HEK293 (cell line): ENCODE measurements around the gene MSH5.

ENCODE experiments used
- CTCF ChIA-PET: fragments of 350-600 bp; formaldehyde crosslinking; extraction: SDS; loops from one replicate; lab custom pipeline; 2021; ENCODE audit warnings: antibody characterized with exemption; lab: Yijun Ruan, JAX
- POLR2A ChIA-PET: fragments of 300-600 bp; formaldehyde crosslinking; extraction: SDS; loops from one replicate; lab custom pipeline; 2020; ENCODE audit warnings: antibody characterized with exemption, inconsistent platforms; lab: Yijun Ruan, JAX
- H3K27ac ChIP-seq: fragments of 200-500 bp; sonication (Bioruptor generic); 2 replicates; pipeline ENCODE4 v1.5.1; 2014; ENCODE audit warnings: low read depth, low read length, control low read depth, inconsistent platforms; ENCODE audit errors: extremely low read depth
- H3K36me3 ChIP-seq, 2 experiments: fragments of 200-500 bp in 1 of 2; sonication (Bioruptor generic) in 1 of 2; 1 replicate in 1 of 2; 2 replicates in 1 of 2; pipeline ENCODE4 v1.5.1; 2014 to 2017; ENCODE audit warnings: inconsistent platforms in 2 of 2, low read length in 2 of 2; ENCODE audit not compliant: control insufficient read depth in 2 of 2, insufficient read depth in 1 of 2
- H3K4me1 ChIP-seq: fragments of 200-500 bp; sonication (Bioruptor generic); 2 replicates; pipeline ENCODE4 v1.5.1; 2014; ENCODE audit warnings: mild to moderate bottlenecking, low read length, inconsistent platforms; ENCODE audit not compliant: control insufficient read depth, insufficient read depth
- H3K4me3 ChIP-seq: 2 replicates; pipeline ENCODE4 v1.5.1; 2011; ENCODE audit warnings: low read depth, mild to moderate bottlenecking, control low read depth, low read length, moderate library complexity
- H3K9me3 ChIP-seq: fragments of 200-500 bp; sonication (Bioruptor generic); 2 replicates; pipeline ENCODE4 v1.5.1; 2014; ENCODE audit warnings: low read depth, low read length, inconsistent platforms; ENCODE audit not compliant: control insufficient read depth, insufficient read depth
- BCL11B ChIP-seq: fragments of 450-650 bp; formaldehyde crosslinking; IDR thresholded peaks from 2 replicates; pipeline ENCODE4 v1.5.1; 2016; ENCODE audit warnings: low read depth, missing biosample characterization, missing genetic modification characterization
- EGR2 ChIP-seq: fragments of 450-650 bp; formaldehyde crosslinking; IDR thresholded peaks from 2 replicates; pipeline ENCODE4 v1.5.1; 2016; ENCODE audit warnings: low read depth, missing biosample characterization, missing genetic modification characterization
- GLIS2 ChIP-seq: fragments of 450-650 bp; formaldehyde crosslinking; IDR thresholded peaks from 2 replicates; pipeline ENCODE4 v1.5.1; 2016; ENCODE audit warnings: missing biosample characterization, missing genetic modification characterization
- IKZF3 ChIP-seq: fragments of 450-650 bp; IDR thresholded peaks from 2 replicates; pipeline ENCODE4 v1.5.0; 2018; ENCODE audit warnings: missing biosample characterization, mild to moderate bottlenecking, missing genetic modification characterization, moderate library complexity
- KLF1 ChIP-seq: fragments of 450-650 bp; formaldehyde crosslinking; IDR thresholded peaks from 2 replicates; pipeline ENCODE4 v1.5.1; 2016; ENCODE audit warnings: missing biosample characterization, missing genetic modification characterization
- KLF16 ChIP-seq: fragments of 450-650 bp; formaldehyde crosslinking; IDR thresholded peaks from 2 replicates; pipeline ENCODE4 v1.5.1; 2017; ENCODE audit warnings: missing biosample characterization, missing genetic modification characterization
- PRDM1 ChIP-seq: fragments of 450-650 bp; formaldehyde crosslinking; IDR thresholded peaks from 2 replicates; pipeline ENCODE4; 2016; ENCODE audit warnings: missing biosample characterization, missing genetic modification characterization
- SP2 ChIP-seq: fragments of 450-650 bp; formaldehyde crosslinking; IDR thresholded peaks from 2 replicates; pipeline ENCODE4 v1.5.1; 2016; ENCODE audit warnings: missing biosample characterization, missing genetic modification characterization
- SP3 ChIP-seq: fragments of 450-650 bp; formaldehyde crosslinking; IDR thresholded peaks from 2 replicates; pipeline ENCODE4 v1.5.1; 2016; ENCODE audit warnings: missing biosample characterization, missing genetic modification characterization
- SP7 ChIP-seq: fragments of 450-650 bp; formaldehyde crosslinking; IDR thresholded peaks from 2 replicates; pipeline ENCODE4 v1.5.1; 2016; ENCODE audit warnings: missing biosample characterization, missing genetic modification characterization
- TCF7L2 ChIP-seq: IDR thresholded peaks from 2 replicates; pipeline ENCODE4 v1.6.1; 2011; ENCODE audit warnings: low read depth, mild to moderate bottlenecking, inconsistent platforms, low read length, moderate library complexity, borderline replicate concordance
- WT1 ChIP-seq: fragments of 450-650 bp; formaldehyde crosslinking; IDR thresholded peaks from 2 replicates; pipeline ENCODE4 v1.5.1; 2016; ENCODE audit warnings: missing biosample characterization, missing genetic modification characterization
- ZBTB1 ChIP-seq: fragments of 450-650 bp; formaldehyde crosslinking; IDR thresholded peaks from 2 replicates; pipeline ENCODE4 v1.5.1; 2016; ENCODE audit warnings: missing biosample characterization, missing genetic modification characterization
- ZFHX2 ChIP-seq: fragments of 450-650 bp; formaldehyde crosslinking; conservative IDR thresholded peaks from 2 replicates; pipeline ENCODE4 v1.5.1; 2016; ENCODE audit warnings: missing biosample characterization, missing genetic modification characterization
- ZNF658 ChIP-seq: fragments of 450-650 bp; formaldehyde crosslinking; IDR thresholded peaks from 2 replicates; pipeline ENCODE4; 2016; ENCODE audit warnings: missing biosample characterization, missing genetic modification characterization
- ZNF707 ChIP-seq: fragments of 450-650 bp; formaldehyde crosslinking; IDR thresholded peaks from 2 replicates; pipeline ENCODE4 v1.5.1; 2016; ENCODE audit warnings: missing biosample characterization, missing genetic modification characterization
- TF ChIP-seq, protein P1 (sequence below): fragments of 450-650 bp; formaldehyde crosslinking; IDR thresholded peaks from 2 replicates; pipeline ENCODE4 v1.5.1; 2016; ENCODE audit warnings: missing biosample characterization, missing genetic modification characterization
- TF ChIP-seq, protein P2 (sequence below): fragments of 450-650 bp; formaldehyde crosslinking; IDR thresholded peaks from 2 replicates; pipeline ENCODE4 v1.5.1; 2016; ENCODE audit warnings: missing biosample characterization, missing genetic modification characterization
- TF ChIP-seq, protein P3 (sequence below): fragments of 450-650 bp; formaldehyde crosslinking; IDR thresholded peaks from 2 replicates; pipeline ENCODE4 v1.5.1; 2016; ENCODE audit warnings: missing biosample characterization, missing genetic modification characterization, borderline replicate concordance
- TF ChIP-seq, protein P4 (sequence below): fragments of 450-650 bp; formaldehyde crosslinking; IDR thresholded peaks from 2 replicates; pipeline ENCODE4 v1.5.1; 2016; ENCODE audit warnings: missing biosample characterization, missing genetic modification characterization

The MSH5 gene

DNA sequence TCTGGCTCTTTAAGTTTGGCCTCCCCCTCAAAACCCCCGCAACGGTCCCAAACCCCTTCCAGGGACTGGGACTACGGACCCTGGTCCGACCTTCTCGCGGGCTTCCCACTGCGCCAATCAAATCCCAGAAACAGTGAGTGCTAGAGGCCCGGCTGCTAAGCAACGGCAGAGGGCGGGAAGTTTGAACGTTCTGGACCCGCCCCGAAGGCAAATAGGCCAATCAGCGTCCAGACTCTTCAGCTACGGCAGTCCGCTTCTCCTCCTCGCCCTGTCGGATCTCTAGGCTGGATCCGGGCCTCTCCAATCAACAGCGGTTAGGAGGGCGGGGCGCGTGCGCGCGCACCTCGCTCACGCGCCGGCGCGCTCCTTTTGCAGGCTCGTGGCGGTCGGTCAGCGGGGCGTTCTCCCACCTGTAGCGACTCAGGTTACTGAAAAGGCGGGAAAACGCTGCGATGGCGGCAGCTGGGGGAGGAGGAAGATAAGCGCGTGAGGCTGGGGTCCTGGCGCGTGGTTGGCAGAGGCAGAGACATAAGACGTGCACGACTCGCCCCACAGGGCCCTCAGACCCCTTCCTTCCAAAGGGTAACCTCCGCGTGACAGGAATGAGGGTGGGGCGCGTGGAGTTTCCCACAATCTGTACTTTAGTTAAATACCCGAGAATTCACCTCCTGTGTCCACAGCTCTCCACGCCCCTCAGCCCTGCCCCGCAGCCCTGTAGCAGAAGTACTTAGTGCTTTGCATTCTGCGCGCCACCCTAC, at the start of gene MSH5 (continued):
- TF ChIP-seq TCF7L2 (no peak), ZNF707 (tag by site-specific recombination) (no peak)

DNA sequence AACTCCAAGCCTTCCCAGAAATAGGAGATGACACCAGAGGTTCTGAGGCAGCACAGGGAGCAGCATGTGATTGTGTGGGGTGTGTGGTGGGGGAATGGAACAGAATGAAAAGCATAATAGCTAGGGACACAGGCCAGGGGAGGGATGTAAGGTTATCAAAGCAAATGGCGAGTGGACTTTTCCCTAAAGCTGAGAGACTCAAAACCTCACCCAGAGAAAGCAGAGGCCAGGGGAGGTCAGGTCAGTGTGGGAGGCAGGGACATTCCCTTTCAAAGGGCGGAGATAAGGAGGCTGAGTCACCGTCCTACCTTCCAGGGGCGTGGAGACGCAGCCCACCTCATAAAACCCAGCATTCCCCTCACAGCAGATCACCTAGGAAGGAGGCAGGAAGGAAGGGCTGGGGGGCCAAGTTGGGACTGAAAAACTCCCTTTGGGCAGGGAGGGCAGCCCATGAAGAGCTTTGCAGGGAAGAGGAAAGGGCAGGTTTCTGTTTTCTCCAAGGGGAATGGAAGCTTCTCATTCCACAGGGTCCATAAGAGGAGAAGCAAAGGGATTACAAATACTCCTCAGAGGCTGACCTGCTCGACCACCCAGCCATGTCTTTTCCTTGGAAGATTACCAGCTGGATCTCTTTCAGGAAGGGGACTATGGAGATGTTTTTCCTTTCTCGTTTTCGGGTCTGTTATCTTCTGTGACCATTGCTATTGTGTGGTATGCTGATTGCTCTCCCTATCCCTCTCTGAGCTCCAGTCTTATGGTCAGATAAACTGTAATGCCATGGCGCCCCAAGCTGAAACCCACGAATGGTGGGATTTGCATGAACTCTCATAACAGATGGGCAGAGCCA, 49.4 kb upstream of the MSH5 start:
- Histone ChIP-seq H3K9me3 (no peaks in the 10 kb centered on the region), H3K4me3 (no peak overlapping the region), H3K27ac (no peak overlapping the region), H3K36me3 (peaks cover 0 to 78% of the 10 kb centered on the region in 2 experiments; a peak in 2 of 3 replicates), H3K4me1 (no peaks in the 10 kb centered on the region)
- ChIA-PET POLR2A (interaction anchor here (0.6 to 1.4 kb wide), 7 partner anchors 8 to 172 kb away, joined by 3 to 9 read pairs (median 4); partner anchors contain the start of genes ABHD16A, CSNK2B, HSPA1A and HSPA1B), CTCF (interaction anchor here (0.5 to 4.6 kb wide), 23 partner anchors 8 to 276 kb away, joined by 3 to 24 read pairs (median 4); partner anchors contain the start of genes ABHD16A, C6orf47, DDAH2 and LY6G5B)
- peak; percentile 93 for TF ChIP-seq KLF1 (tag by site-specific recombination)
- 0 out of 2 replicates have a peak, but pooled peaks have one; percentile 27 for TF ChIP-seq IKZF3 (tag by site-specific recombination)
- peak; percentile 18; the same call in 1 of the 2 replicates for TF ChIP-seq SP3 (tag by site-specific recombination)
- peak; percentile 90 for TF ChIP-seq ZFHX2 (tag by site-specific recombination)
- TF ChIP-seq, protein P1, sequence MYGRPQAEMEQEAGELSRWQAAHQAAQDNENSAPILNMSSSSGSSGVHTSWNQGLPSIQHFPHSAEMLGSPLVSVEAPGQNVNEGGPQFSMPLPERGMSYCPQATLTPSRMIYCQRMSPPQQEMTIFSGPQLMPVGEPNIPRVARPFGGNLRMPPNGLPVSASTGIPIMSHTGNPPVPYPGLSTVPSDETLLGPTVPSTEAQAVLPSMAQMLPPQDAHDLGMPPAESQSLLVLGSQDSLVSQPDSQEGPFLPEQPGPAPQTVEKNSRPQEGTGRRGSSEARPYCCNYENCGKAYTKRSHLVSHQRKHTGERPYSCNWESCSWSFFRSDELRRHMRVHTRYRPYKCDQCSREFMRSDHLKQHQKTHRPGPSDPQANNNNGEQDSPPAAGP: peak; percentile 87
- TF ChIP-seq BCL11B (tag by site-specific recombination): no peak
- TF ChIP-seq PRDM1 (tag by site-specific recombination): peak; percentile 83
- no peak for TF ChIP-seq ZBTB1 (tag by site-specific recombination)
- TF ChIP-seq, protein P2, sequence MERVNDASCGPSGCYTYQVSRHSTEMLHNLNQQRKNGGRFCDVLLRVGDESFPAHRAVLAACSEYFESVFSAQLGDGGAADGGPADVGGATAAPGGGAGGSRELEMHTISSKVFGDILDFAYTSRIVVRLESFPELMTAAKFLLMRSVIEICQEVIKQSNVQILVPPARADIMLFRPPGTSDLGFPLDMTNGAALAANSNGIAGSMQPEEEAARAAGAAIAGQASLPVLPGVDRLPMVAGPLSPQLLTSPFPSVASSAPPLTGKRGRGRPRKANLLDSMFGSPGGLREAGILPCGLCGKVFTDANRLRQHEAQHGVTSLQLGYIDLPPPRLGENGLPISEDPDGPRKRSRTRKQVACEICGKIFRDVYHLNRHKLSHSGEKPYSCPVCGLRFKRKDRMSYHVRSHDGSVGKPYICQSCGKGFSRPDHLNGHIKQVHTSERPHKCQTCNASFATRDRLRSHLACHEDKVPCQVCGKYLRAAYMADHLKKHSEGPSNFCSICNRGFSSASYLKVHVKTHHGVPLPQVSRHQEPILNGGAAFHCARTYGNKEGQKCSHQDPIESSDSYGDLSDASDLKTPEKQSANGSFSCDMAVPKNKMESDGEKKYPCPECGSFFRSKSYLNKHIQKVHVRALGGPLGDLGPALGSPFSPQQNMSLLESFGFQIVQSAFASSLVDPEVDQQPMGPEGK (tag by site-specific recombination): 0 out of 2 replicates have a peak, but pooled peaks have one; percentile 39
- TF ChIP-seq EGR2 (tag by site-specific recombination): peak; percentile 89
- TF ChIP-seq ZNF658 (tag by site-specific recombination): no peak
- peak; percentile 41; the same call in 1 of the 2 replicates for TF ChIP-seq GLIS2
- 0 out of 2 replicates have a peak, but pooled peaks have one; percentile 51 for TF ChIP-seq KLF16 (tag by site-specific recombination)
- TF ChIP-seq WT1 (tag by site-specific recombination): peak; percentile 89
- peak; percentile 73 for TF ChIP-seq SP7 (tag by site-specific recombination)
- TF ChIP-seq SP2 (tag by site-specific recombination): peak; percentile 25; the same call in 1 of the 2 replicates
- TF ChIP-seq, all 188 proteins: peak for 13

DNA sequence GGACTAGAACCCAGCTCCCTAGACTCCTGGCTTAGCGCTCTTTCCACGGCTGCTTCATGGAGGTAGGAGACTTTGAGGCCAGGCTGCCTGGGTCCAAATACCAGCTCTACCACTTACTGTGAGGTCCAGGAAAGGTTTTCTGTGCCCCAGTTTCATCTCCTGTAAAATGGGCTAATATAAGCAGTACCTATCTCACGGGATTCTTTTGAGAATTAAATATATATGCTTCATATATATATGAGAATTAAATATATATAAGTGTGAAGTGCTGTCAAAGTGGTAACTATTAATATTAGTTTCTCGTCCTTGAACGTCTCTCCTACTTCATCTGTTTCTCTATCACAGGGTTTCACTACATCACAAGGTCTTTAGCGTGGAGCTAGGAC, 48.7 kb upstream of the MSH5 start:
- no peak overlapping the region for H3K27ac ChIP-seq
- no peaks in the 10 kb centered on the region for H3K9me3 ChIP-seq
- TF ChIP-seq, protein P3, sequence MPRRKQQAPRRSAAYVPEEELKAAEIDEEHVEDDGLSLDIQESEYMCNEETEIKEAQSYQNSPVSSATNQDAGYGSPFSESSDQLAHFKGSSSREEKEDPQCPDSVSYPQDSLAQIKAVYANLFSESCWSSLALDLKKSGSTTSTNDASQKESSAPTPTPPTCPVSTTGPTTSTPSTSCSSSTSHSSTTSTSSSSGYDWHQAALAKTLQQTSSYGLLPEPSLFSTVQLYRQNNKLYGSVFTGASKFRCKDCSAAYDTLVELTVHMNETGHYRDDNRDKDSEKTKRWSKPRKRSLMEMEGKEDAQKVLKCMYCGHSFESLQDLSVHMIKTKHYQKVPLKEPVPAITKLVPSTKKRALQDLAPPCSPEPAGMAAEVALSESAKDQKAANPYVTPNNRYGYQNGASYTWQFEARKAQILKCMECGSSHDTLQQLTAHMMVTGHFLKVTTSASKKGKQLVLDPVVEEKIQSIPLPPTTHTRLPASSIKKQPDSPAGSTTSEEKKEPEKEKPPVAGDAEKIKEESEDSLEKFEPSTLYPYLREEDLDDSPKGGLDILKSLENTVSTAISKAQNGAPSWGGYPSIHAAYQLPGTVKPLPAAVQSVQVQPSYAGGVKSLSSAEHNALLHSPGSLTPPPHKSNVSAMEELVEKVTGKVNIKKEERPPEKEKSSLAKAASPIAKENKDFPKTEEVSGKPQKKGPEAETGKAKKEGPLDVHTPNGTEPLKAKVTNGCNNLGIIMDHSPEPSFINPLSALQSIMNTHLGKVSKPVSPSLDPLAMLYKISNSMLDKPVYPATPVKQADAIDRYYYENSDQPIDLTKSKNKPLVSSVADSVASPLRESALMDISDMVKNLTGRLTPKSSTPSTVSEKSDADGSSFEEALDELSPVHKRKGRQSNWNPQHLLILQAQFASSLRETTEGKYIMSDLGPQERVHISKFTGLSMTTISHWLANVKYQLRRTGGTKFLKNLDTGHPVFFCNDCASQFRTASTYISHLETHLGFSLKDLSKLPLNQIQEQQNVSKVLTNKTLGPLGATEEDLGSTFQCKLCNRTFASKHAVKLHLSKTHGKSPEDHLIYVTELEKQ (tag by site-specific recombination): no peak
- TF ChIP-seq, protein P4, sequence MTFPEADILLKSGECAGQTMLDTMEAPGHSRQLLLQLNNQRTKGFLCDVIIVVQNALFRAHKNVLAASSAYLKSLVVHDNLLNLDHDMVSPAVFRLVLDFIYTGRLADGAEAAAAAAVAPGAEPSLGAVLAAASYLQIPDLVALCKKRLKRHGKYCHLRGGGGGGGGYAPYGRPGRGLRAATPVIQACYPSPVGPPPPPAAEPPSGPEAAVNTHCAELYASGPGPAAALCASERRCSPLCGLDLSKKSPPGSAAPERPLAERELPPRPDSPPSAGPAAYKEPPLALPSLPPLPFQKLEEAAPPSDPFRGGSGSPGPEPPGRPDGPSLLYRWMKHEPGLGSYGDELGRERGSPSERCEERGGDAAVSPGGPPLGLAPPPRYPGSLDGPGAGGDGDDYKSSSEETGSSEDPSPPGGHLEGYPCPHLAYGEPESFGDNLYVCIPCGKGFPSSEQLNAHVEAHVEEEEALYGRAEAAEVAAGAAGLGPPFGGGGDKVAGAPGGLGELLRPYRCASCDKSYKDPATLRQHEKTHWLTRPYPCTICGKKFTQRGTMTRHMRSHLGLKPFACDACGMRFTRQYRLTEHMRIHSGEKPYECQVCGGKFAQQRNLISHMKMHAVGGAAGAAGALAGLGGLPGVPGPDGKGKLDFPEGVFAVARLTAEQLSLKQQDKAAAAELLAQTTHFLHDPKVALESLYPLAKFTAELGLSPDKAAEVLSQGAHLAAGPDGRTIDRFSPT (tag by site-specific recombination): no peak
- no peak overlapping the region for H3K4me3 ChIP-seq
- H3K4me1 ChIP-seq: no peaks in the 10 kb centered on the region
- peaks cover 0 to 77% of the 10 kb centered on the region in 2 experiments; a peak in 2 of 3 replicates for H3K36me3 ChIP-seq
- POLR2A ChIA-PET: interaction anchor here (0.6 to 2.4 kb wide), 5 partner anchors 12 to 1473 kb away, joined by 3 to 9 read pairs (median 4); partner anchors contain the start of genes ABHD16A, HSPA1A, HSPA1B and HSPA1L
- CTCF ChIA-PET: interaction anchor here (0.6 to 4.6 kb wide), 11 partner anchors 9 to 250 kb away, joined by 3 to 24 read pairs (median 4); partner anchors contain the start of genes ABHD16A, LY6G5B, LY6G5C and MPIG6B
